ENCODE measurements around the gene KIAA1328. TPM values are rescaled to one million over a fixed set of nuclear protein-coding genes. Genes with fewer than 3 reads are reported as not detected.

Gene KIAA1328
- polyA plus RNA-seq, 2 of the 4 experiments (the other 2 are of a cell fraction), result 1.7 to 3.9 TPM

GRCh38 chr18:37180086-37180485 is 351.2 kb downstream of the KIAA1328 start:
- POLR2A ChIA-PET, result no interaction called here
- 71% methylated on average over 5 of the region's 5 CpGs for WGBS (ENCODE audit: missing lambda C conversion rate)
- Histone ChIP-seq H3K27ac (no peak overlapping the region), H3K4me2 (no peak overlapping the region), H3K4me3 (no peak overlapping the region), H3K9me3 (no peaks in the 10 kb centered on the region), H3K4me1 (no peaks in the 10 kb centered on the region)
- DNase-seq (ENCODE audit: low read depth in 1 of 2, low spot score in 1 of 2) (no peak), FAIRE-seq (no peak), ATAC-seq (no peak)
- CTCF ChIA-PET, result no interaction called here
- no peak for TF ChIP-seq RNF2 (IDR thresholded peaks at IDR 0.05; ENCODE audit: borderline replicate concordance, low read depth)
- no peak for TF ChIP-seq FOSB (CRISPR knock-in tag; IDR thresholded peaks at IDR 0.05)

DNA sequence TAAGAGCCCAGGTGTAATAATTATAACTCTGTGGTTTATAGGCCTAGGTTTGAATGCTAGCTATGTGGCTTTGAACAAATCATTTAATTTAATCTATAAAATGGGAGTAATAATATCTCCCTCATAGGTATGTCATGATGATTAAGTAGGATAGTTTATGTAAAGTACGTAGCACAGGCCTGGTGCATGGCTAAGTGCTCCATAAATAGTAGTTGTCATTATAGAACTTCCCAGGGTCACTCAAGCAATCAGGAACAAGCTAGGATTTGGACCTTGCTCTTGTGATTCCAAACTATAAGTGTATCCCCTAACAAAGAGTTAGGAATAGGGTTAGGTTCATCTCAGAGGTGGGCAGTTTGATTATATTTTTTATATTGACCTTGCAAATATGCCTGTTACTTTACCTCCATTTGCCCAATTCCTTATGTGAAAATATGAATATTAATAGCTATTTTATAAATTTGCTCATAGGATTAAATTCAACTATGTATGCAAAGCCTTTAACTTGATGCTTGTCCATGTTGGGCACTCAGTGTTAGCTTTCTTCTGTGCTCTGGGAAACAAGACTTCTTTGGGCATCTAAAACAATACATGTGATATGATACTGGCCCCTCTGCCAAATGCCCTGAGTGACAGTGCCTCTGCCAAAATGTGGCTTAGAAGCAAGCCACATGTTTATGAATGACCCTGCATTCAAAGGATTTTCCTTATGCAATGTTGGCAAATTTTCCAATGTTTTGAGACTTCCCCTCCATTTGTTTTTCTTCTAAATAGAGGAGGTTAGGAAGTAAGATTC is 353.6 kb downstream of the KIAA1328 start:
- Histone ChIP-seq H3K27ac (no peak overlapping the region), H3K4me1 (no peaks in the 10 kb centered on the region), H3K4me2 (no peak overlapping the region), H3K9me3 (no peaks in the 10 kb centered on the region), H3K4me3 (no peak overlapping the region)
- POLR2A ChIA-PET, result no interaction called here
- FAIRE-seq (no peak), ATAC-seq (no peak), DNase-seq (ENCODE audit: low read depth in 1 of 2, low spot score in 1 of 2) (no peak)
- CTCF ChIA-PET, result no interaction called here
- TF ChIP-seq HDAC2 (IDR thresholded peaks at IDR 0.05), result no peak
- TF ChIP-seq BHLHE40 (IDR thresholded peaks at IDR 0.05; ENCODE audit: low read depth, low read length), result no peak
- TF ChIP-seq, protein P1, sequence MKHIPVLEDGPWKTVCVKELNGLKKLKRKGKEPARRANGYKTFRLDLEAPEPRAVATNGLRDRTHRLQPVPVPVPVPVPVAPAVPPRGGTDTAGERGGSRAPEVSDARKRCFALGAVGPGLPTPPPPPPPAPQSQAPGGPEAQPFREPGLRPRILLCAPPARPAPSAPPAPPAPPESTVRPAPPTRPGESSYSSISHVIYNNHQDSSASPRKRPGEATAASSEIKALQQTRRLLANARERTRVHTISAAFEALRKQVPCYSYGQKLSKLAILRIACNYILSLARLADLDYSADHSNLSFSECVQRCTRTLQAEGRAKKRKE (CRISPR knock-in tag; IDR thresholded peaks at IDR 0.05; ENCODE audit: low read depth), result no peak
- no peak for TF ChIP-seq NFE2L2 (conservative IDR thresholded peaks at IDR 0.05; ENCODE audit: low read length)
- TF ChIP-seq GATA3 (IDR thresholded peaks at IDR 0.05; ENCODE audit: borderline replicate concordance), result no peak
- no peak for TF ChIP-seq HMGXB4 (CRISPR knock-in tag; IDR thresholded peaks at IDR 0.05; ENCODE audit: borderline replicate concordance)
- no peak for TF ChIP-seq FOSB (CRISPR knock-in tag; IDR thresholded peaks at IDR 0.05)
- TF ChIP-seq HEYL (CRISPR knock-in tag; IDR thresholded peaks at IDR 0.05), result no peak
- TF ChIP-seq HOXB5 (CRISPR knock-in tag; IDR thresholded peaks at IDR 0.05), result no peak
- no peak for TF ChIP-seq RFX5 (IDR thresholded peaks at IDR 0.05)
- TF ChIP-seq RCOR1 (IDR thresholded peaks at IDR 0.05; ENCODE audit: low read depth, low read length), result no peak
- TF ChIP-seq, protein P2, sequence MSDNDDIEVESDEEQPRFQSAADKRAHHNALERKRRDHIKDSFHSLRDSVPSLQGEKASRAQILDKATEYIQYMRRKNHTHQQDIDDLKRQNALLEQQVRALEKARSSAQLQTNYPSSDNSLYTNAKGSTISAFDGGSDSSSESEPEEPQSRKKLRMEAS (IDR thresholded peaks at IDR 0.05), result no peak
- 42% methylated on average over 1 of the region's 1 CpG for WGBS (ENCODE audit: missing lambda C conversion rate)

DNA sequence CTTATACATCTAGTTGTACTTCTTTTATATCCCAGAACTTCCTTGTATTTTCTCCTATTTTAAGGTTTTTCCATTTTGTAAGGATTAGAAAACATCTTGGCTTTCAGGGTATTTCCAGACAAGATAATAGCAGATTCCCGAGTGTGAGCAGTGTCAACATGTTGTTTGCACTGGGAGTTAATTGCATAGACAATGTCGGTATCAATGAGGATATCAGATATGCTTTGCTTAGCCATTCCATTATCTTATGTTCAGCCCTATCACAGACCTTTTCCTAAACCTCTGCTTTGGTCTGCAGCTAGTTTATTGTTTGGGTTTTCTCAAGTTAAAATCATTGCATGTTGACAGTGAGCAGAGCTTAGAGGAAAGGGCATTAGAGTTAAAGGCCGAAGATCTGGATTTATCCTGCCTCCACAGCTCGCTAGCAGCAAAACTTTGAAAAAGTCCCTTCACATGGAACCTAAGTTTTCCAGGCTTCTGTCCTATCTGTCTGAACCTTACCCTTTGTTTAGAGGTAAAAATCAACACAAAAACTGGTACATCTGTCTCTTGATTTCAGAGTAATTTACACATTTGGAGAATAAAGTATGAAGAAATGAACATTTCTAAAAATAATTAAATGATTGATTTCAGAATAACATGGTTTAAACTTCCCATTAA is 355.4 kb downstream of the KIAA1328 start:
- H3K4me3 ChIP-seq, result no peak overlapping the region
- ChIA-PET CTCF (no interaction called here), POLR2A (no interaction called here)
- no peak for FAIRE-seq
- ATAC-seq, result no peak
- 48% methylated on average over 4 of the region's 4 CpGs for WGBS (ENCODE audit: missing lambda C conversion rate)
- H3K4me1 ChIP-seq, result no peaks in the 10 kb centered on the region
- no peak overlapping the region for H3K4me2 ChIP-seq
- TF ChIP-seq CHD2 (IDR thresholded peaks at IDR 0.05; ENCODE audit: low read length, partially characterized antibody) (no peak), FOXS1 (CRISPR knock-in tag; IDR thresholded peaks at IDR 0.05) (no peak), CBX8 (IDR thresholded peaks at IDR 0.05) (no peak), POLR2AphosphoS2 (conservative IDR thresholded peaks at IDR 0.05; ENCODE audit: low read length) (no peak), MAZ (IDR thresholded peaks at IDR 0.05; ENCODE audit: borderline replicate concordance, low read depth, low read length) (no peak), NFE2L2 (conservative IDR thresholded peaks at IDR 0.05; ENCODE audit: low read length) (no peak), FOSL2 (IDR thresholded peaks at IDR 0.05) (no peak), FOSL2 (CRISPR knock-in tag; IDR thresholded peaks at IDR 0.05) (no peak)
- TF ChIP-seq, protein P3, sequence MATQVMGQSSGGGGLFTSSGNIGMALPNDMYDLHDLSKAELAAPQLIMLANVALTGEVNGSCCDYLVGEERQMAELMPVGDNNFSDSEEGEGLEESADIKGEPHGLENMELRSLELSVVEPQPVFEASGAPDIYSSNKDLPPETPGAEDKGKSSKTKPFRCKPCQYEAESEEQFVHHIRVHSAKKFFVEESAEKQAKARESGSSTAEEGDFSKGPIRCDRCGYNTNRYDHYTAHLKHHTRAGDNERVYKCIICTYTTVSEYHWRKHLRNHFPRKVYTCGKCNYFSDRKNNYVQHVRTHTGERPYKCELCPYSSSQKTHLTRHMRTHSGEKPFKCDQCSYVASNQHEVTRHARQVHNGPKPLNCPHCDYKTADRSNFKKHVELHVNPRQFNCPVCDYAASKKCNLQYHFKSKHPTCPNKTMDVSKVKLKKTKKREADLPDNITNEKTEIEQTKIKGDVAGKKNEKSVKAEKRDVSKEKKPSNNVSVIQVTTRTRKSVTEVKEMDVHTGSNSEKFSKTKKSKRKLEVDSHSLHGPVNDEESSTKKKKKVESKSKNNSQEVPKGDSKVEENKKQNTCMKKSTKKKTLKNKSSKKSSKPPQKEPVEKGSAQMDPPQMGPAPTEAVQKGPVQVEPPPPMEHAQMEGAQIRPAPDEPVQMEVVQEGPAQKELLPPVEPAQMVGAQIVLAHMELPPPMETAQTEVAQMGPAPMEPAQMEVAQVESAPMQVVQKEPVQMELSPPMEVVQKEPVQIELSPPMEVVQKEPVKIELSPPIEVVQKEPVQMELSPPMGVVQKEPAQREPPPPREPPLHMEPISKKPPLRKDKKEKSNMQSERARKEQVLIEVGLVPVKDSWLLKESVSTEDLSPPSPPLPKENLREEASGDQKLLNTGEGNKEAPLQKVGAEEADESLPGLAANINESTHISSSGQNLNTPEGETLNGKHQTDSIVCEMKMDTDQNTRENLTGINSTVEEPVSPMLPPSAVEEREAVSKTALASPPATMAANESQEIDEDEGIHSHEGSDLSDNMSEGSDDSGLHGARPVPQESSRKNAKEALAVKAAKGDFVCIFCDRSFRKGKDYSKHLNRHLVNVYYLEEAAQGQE (IDR thresholded peaks at IDR 0.05), result no peak
- TF ChIP-seq, protein P4, sequence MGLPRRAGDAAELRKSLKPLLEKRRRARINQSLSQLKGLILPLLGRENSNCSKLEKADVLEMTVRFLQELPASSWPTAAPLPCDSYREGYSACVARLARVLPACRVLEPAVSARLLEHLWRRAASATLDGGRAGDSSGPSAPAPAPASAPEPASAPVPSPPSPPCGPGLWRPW (IDR thresholded peaks at IDR 0.05), result no peak
- H3K27ac ChIP-seq, result no peak overlapping the region
- DNase-seq (ENCODE audit: low read depth in 1 of 2, low spot score in 1 of 2), result no peak
- no peaks in the 10 kb centered on the region for H3K9me3 ChIP-seq
